PC-9 (cell line): Measurements from ENCODE around the gene HAL. TPM values are rescaled to one million over a fixed set of nuclear protein-coding genes. Genes with fewer than 3 reads are reported as not detected.

Experiments used
- BruUV-seq: library from RNA; stranded (reverse); fragments of 400-500 nt; replicated peaks from 2 replicates; lab custom pipeline; 2021; lab: Mats Ljungman, UMichigan
- CTCF ChIA-PET: fragments of 300-600 bp; sonication (Branson Sonifier 250); formaldehyde crosslinking; loops from one replicate; lab custom pipeline; 2022; ENCODE audit warnings: antibody characterized with exemption; lab: Charles Lee
- POLR2A ChIA-PET: fragments of 300-600 bp; sonication (Branson Sonifier 250); formaldehyde crosslinking; loops from one replicate; lab custom pipeline; 2022; ENCODE audit warnings: antibody characterized with exemption; ENCODE audit not compliant: unreplicated experiment; lab: Charles Lee
- DNase-seq, 2 experiments: peaks; one replicate each; pipeline versions ENCODE4 v3.0.0 to v3.0.0-alpha.2; 2015 to 2022; ENCODE audit warnings: mixed read lengths in 1 of 2
- H2AFZ ChIP-seq: fragments of 200-600 bp; sonication (generic); 2 replicates; pipeline ENCODE4 v1.8.1; 2017; ENCODE audit warnings: antibody characterized with exemption
- H3F3A ChIP-seq: fragments of 200-600 bp; sonication (generic); 2 replicates; pipeline ENCODE4 v1.8.1; 2017; ENCODE audit warnings: antibody characterized with exemption, mild to moderate bottlenecking, low read depth; ENCODE audit not compliant: insufficient read depth
- H3K27ac ChIP-seq: fragments of 200-600 bp; sonication (generic); 2 replicates; pipeline ENCODE4 v1.6.1; 2016; ENCODE audit warnings: mixed run types
- H3K27me3 ChIP-seq: fragments of 200-600 bp; sonication (generic); 2 replicates; pipeline ENCODE4 v1.6.1; 2016; ENCODE audit warnings: low read depth, mixed run types; ENCODE audit not compliant: insufficient read depth
- H3K36me3 ChIP-seq: fragments of 200-600 bp; sonication (generic); 2 replicates; pipeline ENCODE4 v1.6.1; 2016; ENCODE audit warnings: low read depth, mixed run types
- H3K4me1 ChIP-seq: fragments of 200-600 bp; sonication (generic); replicated peaks from 2 replicates; pipeline ENCODE4 v1.6.1; 2016; ENCODE audit warnings: mixed run types; ENCODE audit not compliant: insufficient read depth
- H3K4me2 ChIP-seq: fragments of 200-600 bp; sonication (generic); 2 replicates; pipeline ENCODE4 v1.6.1; 2017; ENCODE audit warnings: mixed run types
- H3K4me3 ChIP-seq: fragments of 200-600 bp; sonication (generic); 2 replicates; pipeline ENCODE4 v1.6.1; 2016; ENCODE audit warnings: mixed run types
- H3K79me2 ChIP-seq: fragments of 200-600 bp; sonication (generic); 2 replicates; pipeline ENCODE4 v1.6.1; 2017; ENCODE audit warnings: low read depth, mixed run types
- H3K9me2 ChIP-seq: fragments of 200-600 bp; sonication (generic); 2 replicates; pipeline ENCODE4 v1.8.1; 2017; ENCODE audit warnings: mild to moderate bottlenecking; ENCODE audit not compliant: insufficient read depth
- H3K9me3 ChIP-seq: fragments of 200-600 bp; sonication (generic); 2 replicates; pipeline ENCODE4 v1.8.1; 2016; ENCODE audit warnings: low read depth; ENCODE audit not compliant: insufficient read depth
- H4K20me1 ChIP-seq: fragments of 200-600 bp; sonication (generic); 2 replicates; pipeline ENCODE4 v1.8.1; 2017; ENCODE audit not compliant: insufficient read depth
- EZH2 ChIP-seq: fragments of 200-600 bp; sonication (generic); IDR thresholded peaks from 2 replicates; pipeline ENCODE4 v1.8.0; 2017; ENCODE audit warnings: antibody characterized with exemption, low read depth
- intact Hi-C: fragments of 100-400 bp; cut with micrococcal nuclease; formaldehyde crosslinking; loops from one replicate; pipeline ENCODE4 v1.10.0; 2022; ENCODE audit not compliant: unreplicated experiment
- total RNA-seq: library from RNA; stranded (reverse); gene quantifications from 2 replicates; pipeline ENCODE4 v1.2.3, GENCODE V29; 2021
- TF ChIP-seq, protein P1 (sequence below): fragments of 200-600 bp; sonication (generic); conservative IDR thresholded peaks from 2 replicates; pipeline ENCODE4 v1.6.1; 2017; ENCODE audit warnings: mixed run types, antibody characterized with exemption, mild to moderate bottlenecking, moderate library complexity

HAL gene
- total RNA-seq, 1 experiment from 2014 or later, result 1.3 TPM

DNA sequence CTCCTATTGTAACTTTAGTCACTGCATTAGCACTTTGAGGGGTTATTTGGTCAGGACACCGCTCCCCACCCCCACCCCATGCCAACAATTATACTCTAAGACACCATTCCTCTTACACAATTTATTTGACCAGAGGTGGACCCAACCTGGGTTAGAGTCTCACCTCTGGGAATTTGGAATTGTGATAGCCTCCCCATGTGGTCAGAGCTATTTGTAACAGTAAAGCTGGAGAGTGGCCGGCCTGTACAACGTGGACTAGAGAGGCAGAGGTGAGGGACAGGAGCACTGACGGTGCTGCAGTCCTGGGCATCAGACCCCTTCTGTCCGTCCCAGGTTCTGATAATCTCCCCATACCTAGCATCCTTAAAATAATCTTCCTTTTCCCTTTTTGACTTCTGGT is 3.3 kb upstream of the HAL start:
- Histone ChIP-seq H3K4me1 (peaks cover 39% of the 10 kb centered on the region), H3K79me2 (no peaks in the 10 kb centered on the region), H3K36me3 (peaks cover 3% of the 10 kb centered on the region; the same call in 1 of the 2 replicates), H3K27ac (no peak overlapping the region), H3F3A (peaks cover 36% of the 10 kb centered on the region), H3K4me2 (no peak overlapping the region), H2AFZ (no peak overlapping the region), H3K27me3 (no peaks in the 10 kb centered on the region), H3K4me3 (no peak overlapping the region), H3K9me3 (no peaks in the 10 kb centered on the region), H4K20me1 (no peaks in the 10 kb centered on the region), H3K9me2 (no peaks in the 10 kb centered on the region)
- intact Hi-C loops, result no loop called here
- ChIA-PET POLR2A (no interaction called here), CTCF (no interaction called here)
- BruUV-seq, result no TSS peak
- DNase-seq, result no peak
- TF ChIP-seq EZH2, result no peak
- TF ChIP-seq, protein P1, sequence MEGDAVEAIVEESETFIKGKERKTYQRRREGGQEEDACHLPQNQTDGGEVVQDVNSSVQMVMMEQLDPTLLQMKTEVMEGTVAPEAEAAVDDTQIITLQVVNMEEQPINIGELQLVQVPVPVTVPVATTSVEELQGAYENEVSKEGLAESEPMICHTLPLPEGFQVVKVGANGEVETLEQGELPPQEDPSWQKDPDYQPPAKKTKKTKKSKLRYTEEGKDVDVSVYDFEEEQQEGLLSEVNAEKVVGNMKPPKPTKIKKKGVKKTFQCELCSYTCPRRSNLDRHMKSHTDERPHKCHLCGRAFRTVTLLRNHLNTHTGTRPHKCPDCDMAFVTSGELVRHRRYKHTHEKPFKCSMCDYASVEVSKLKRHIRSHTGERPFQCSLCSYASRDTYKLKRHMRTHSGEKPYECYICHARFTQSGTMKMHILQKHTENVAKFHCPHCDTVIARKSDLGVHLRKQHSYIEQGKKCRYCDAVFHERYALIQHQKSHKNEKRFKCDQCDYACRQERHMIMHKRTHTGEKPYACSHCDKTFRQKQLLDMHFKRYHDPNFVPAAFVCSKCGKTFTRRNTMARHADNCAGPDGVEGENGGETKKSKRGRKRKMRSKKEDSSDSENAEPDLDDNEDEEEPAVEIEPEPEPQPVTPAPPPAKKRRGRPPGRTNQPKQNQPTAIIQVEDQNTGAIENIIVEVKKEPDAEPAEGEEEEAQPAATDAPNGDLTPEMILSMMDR, result no peak

- no peaks in the 10 kb centered on the region for H4K20me1 ChIP-seq
- H3K4me3 ChIP-seq, result no peak overlapping the region
- H3K9me3 ChIP-seq, result no peaks in the 10 kb centered on the region
- no peak overlapping the region for H2AFZ ChIP-seq
- TSS peak; percentile 15 for BruUV-seq
- peaks cover 39% of the 10 kb centered on the region for H3K4me1 ChIP-seq
- peak overlapping the region; percentile 37 for H3K27ac ChIP-seq
- H3K9me2 ChIP-seq, result no peaks in the 10 kb centered on the region
- H3K36me3 ChIP-seq, result peaks cover 3% of the 10 kb centered on the region; the same call in 1 of the 2 replicates
- H3K27me3 ChIP-seq, result no peaks in the 10 kb centered on the region
- intact Hi-C loops, result no loop called here
- no peak for DNase-seq
- TF ChIP-seq, protein P1, result peak; percentile 75
- no peak for TF ChIP-seq EZH2
- H3F3A ChIP-seq, result peaks cover 36% of the 10 kb centered on the region
- H3K79me2 ChIP-seq, result no peaks in the 10 kb centered on the region
- H3K4me2 ChIP-seq, result 0 out of 2 replicates have a peak overlapping the region, but pooled peaks have one; percentile 60
- POLR2A ChIA-PET, result interaction anchor here (0.5 to 0.6 kb wide), 3 partner anchors 14 to 525 kb away, joined by 3 to 18 read pairs (median 4); no protein-coding TSS in a partner anchor
- CTCF ChIA-PET, result interaction anchor here (0.5 to 0.9 kb wide), 7 partner anchors 58 to 1473 kb away, joined by 3 to 8 read pairs (median 4); no protein-coding TSS in a partner anchor
These were observed 2.6 kb upstream of the HAL start for GRCh38 chr12:95998611-95999286.

- H3K27me3 ChIP-seq, result no peaks in the 10 kb centered on the region
- DNase-seq, result peak in 1 of 2 experiments; percentile 75
- H2AFZ ChIP-seq, result no peak overlapping the region
- ChIA-PET CTCF (interaction anchor here (0.5 to 0.9 kb wide), 6 partner anchors 57 to 1473 kb away, joined by 3 to 8 read pairs (median 4); no protein-coding TSS in a partner anchor), POLR2A (interaction anchor here (0.6 kb wide), 2 partner anchors 133 to 525 kb away, joined by 3 to 18 read pairs; no protein-coding TSS in a partner anchor)
- H4K20me1 ChIP-seq, result no peaks in the 10 kb centered on the region
- H3K4me1 ChIP-seq, result peaks cover 39% of the 10 kb centered on the region
- peaks cover 36% of the 10 kb centered on the region for H3F3A ChIP-seq
- H3K36me3 ChIP-seq, result no peaks in the 10 kb centered on the region
- no peaks in the 10 kb centered on the region for H3K9me3 ChIP-seq
- H3K4me2 ChIP-seq, result peak overlapping the region; percentile 60; the same call in 1 of the 2 replicates
- no peak for TF ChIP-seq EZH2
- TF ChIP-seq, protein P1, result no peak
- H3K4me3 ChIP-seq, result no peak overlapping the region
- H3K79me2 ChIP-seq, result no peaks in the 10 kb centered on the region
- intact Hi-C loops, result no loop called here
- peak overlapping the region; percentile 48 for H3K27ac ChIP-seq
- H3K9me2 ChIP-seq, result no peaks in the 10 kb centered on the region
- BruUV-seq, result no TSS peak
These were observed 1.9 kb upstream of the HAL start for GRCh38 chr12:95997911-95998510.
